NCI-H2029 treated with DMSO at 0.1 percent for 48 hours (cell line): Measurements from ENCODE around the gene NUTF2.
"Not testable (repeated sequence)": the region's sequence is repeated elsewhere in the genome, so short reads cannot be mapped to it uniquely, and the experiment has no call there.

ENCODE experiments used
- DNase-seq: peaks from one replicate; lab custom pipeline; 2025; lab: John Stamatoyannopoulos, UW

NUTF2 gene

GRCh38 chr16:67885545-67885944 is 38.8 kb downstream of the NUTF2 start:
- no peak for DNase-seq

GRCh38 chr16:67885976-67886375 is 39.2 kb downstream of the NUTF2 start:
- no peak for DNase-seq

- DNase-seq: no peak
Measured at GRCh38 chr16:67886387-67886786, 39.7 kb downstream of the NUTF2 start.

- no peak for DNase-seq
Measured at GRCh38 chr16:67888331-67888730, 41.6 kb downstream of the NUTF2 start.

GRCh38 chr16:67892375-67892774 is 45.6 kb downstream of the NUTF2 start:
- DNase-seq: no peak

- DNase-seq: peak; percentile 54
Measured at GRCh38 chr16:67892899-67893742, 46.4 kb downstream of the NUTF2 start, which contains the start of gene PSKH1. PSKH1 (plus strand) TSS chr16:67893254; CDS start chr16:67908750, 15,496 bp downstream.

- no peak for DNase-seq
Measured at GRCh38 chr16:67893743-67894399, 47.1 kb downstream of the NUTF2 start.

- no peak for DNase-seq
Measured at GRCh38 chr16:67897231-67897630, 50.5 kb downstream of the NUTF2 start.

- DNase-seq: no peak
Measured at GRCh38 chr16:67901734-67902133, 55.0 kb downstream of the NUTF2 start.

- no peak for DNase-seq
Measured at GRCh38 chr16:67902831-67903230, 56.1 kb downstream of the NUTF2 start.

GRCh38 chr16:67907397-67908180 is 60.9 kb downstream of the NUTF2 start:
- no peak for DNase-seq

- DNase-seq: no peak
Measured at GRCh38 chr16:67909056-67909742, 62.5 kb downstream of the NUTF2 start.

- no peak for DNase-seq
Measured at GRCh38 chr16:67910158-67910557, 63.4 kb downstream of the NUTF2 start.

- no peak for DNase-seq
Measured at GRCh38 chr16:67914758-67915495, 68.2 kb downstream of the NUTF2 start.

GRCh38 chr16:67915496-67915769 is 68.7 kb downstream of the NUTF2 start:
- not testable (repeated sequence) for DNase-seq

- peak; percentile 43 for DNase-seq
Measured at GRCh38 chr16:67915831-67916723, 69.3 kb downstream of the NUTF2 start.

- DNase-seq: peak; percentile 27
Measured at GRCh38 chr16:67917140-67917851, 70.6 kb downstream of the NUTF2 start.

GRCh38 chr16:67917852-67918236 is 71.1 kb downstream of the NUTF2 start:
- peak; percentile 34 for DNase-seq

- no peak for DNase-seq
Measured at GRCh38 chr16:67919622-67920221, 73.0 kb downstream of the NUTF2 start.
